GM23248 (cell line): ENCODE measurements around the gene HMGN1. TPM values are rescaled to one million over a fixed set of nuclear protein-coding genes. Genes with fewer than 3 reads are reported as not detected.
A peak's percentile ranks its signal among the peaks of the same experiment; 100 is the strongest.

ENCODE experiments used
- DNase-seq: peaks from one replicate; pipeline ENCODE4 v3.0.0-alpha.2; 2015
- H2AFZ ChIP-seq: fragments of 200-600 bp; sonication (generic); 2 replicates; pipeline ENCODE4 v1.6.1; 2016; ENCODE audit warnings: antibody characterized with exemption
- H3F3A ChIP-seq: fragments of 200-600 bp; sonication (generic); 2 replicates; pipeline ENCODE4 v1.6.1; 2016; ENCODE audit warnings: mild to moderate bottlenecking, antibody characterized with exemption, mixed run types; ENCODE audit not compliant: insufficient read depth
- H3K27ac ChIP-seq: fragments of 200-600 bp; sonication (generic); 2 replicates; pipeline ENCODE4 v1.5.1; 2016; ENCODE audit warnings: mild to moderate bottlenecking
- H3K27me3 ChIP-seq: fragments of 200-600 bp; sonication (generic); replicated peaks from 2 replicates; pipeline ENCODE4 v1.6.1; 2016; ENCODE audit warnings: mild to moderate bottlenecking; ENCODE audit not compliant: insufficient read depth
- H3K36me3 ChIP-seq: fragments of 200-600 bp; sonication (generic); 2 replicates; pipeline ENCODE4 v1.6.1; 2016; ENCODE audit warnings: low read depth, mild to moderate bottlenecking
- H3K4me1 ChIP-seq: fragments of 200-600 bp; sonication (generic); 2 replicates; pipeline ENCODE4 v1.6.1; 2016; ENCODE audit warnings: mild to moderate bottlenecking; ENCODE audit not compliant: insufficient read depth
- H3K4me2 ChIP-seq: fragments of 200-600 bp; sonication (generic); one replicate; pipeline ENCODE4 v1.6.1; 2016; ENCODE audit warnings: mild to moderate bottlenecking; ENCODE audit not compliant: unreplicated experiment
- H3K4me3 ChIP-seq: fragments of 200-600 bp; sonication (generic); 2 replicates; pipeline ENCODE4 v1.5.1; 2016; ENCODE audit warnings: mild to moderate bottlenecking
- H3K79me2 ChIP-seq: fragments of 200-600 bp; sonication (generic); 2 replicates; pipeline ENCODE4 v1.6.1; 2016; ENCODE audit warnings: mild to moderate bottlenecking; ENCODE audit not compliant: insufficient read depth
- H3K9ac ChIP-seq: fragments of 200-600 bp; sonication (generic); 2 replicates; pipeline ENCODE4 v1.6.1; 2016; ENCODE audit warnings: mild to moderate bottlenecking
- H3K9me2 ChIP-seq: fragments of 200-600 bp; sonication (generic); 2 replicates; pipeline ENCODE4 v1.6.1; 2016; ENCODE audit warnings: mixed run types, mild to moderate bottlenecking, moderate library complexity; ENCODE audit not compliant: insufficient read depth
- H3K9me3 ChIP-seq: fragments of 200-600 bp; sonication (generic); one replicate; pipeline ENCODE4 v1.6.1; 2017; ENCODE audit warnings: low read depth
- H4K20me1 ChIP-seq: fragments of 200-600 bp; sonication (generic); 2 replicates; pipeline ENCODE4 v1.6.0; 2016; ENCODE audit not compliant: insufficient read depth
- EZH2 ChIP-seq: fragments of 200-600 bp; sonication (generic); IDR thresholded peaks from 2 replicates; pipeline ENCODE4 v1.6.1; 2018; ENCODE audit warnings: antibody characterized with exemption, mild to moderate bottlenecking; ENCODE audit not compliant: insufficient read depth, poor library complexity, severe bottlenecking
- EZH2phosphoT487 ChIP-seq: fragments of 200-600 bp; sonication (generic); IDR thresholded peaks from 2 replicates; pipeline ENCODE4 v1.6.1; 2018; ENCODE audit warnings: antibody characterized with exemption, moderate library complexity, mild to moderate bottlenecking, low read depth; ENCODE audit not compliant: insufficient read depth
- WGBS, 2 experiments: methylation state at CpG; one replicate each; pipeline ENCODE4 v1.1.6; 2015 to 2017; ENCODE audit warnings: low lambda C conversion rate in 2 of 2, low coverage in 1 of 2; ENCODE audit errors: missing lambda C conversion rate in 2 of 2; 5-methylcytosine and 5-hydroxymethylcytosine counted together
- in situ Hi-C: fragments of 300-500 bp; cut with MboI; formaldehyde crosslinking; loops from 2 replicates; pipeline ENCODE4 v1.15.0; 2020
- polyA plus RNA-seq: library from polyadenylated mRNA; unstranded; fragments of >200 nt; fragmentation: Nextera tagmentation; extraction: Ambion mirVana; gene quantifications from 2 replicates; pipeline ENCODE4 v1.2.1, GENCODE V29; 2016
- total RNA-seq: library from RNA; depleted of rRNA; stranded (reverse); fragments of >200 nt; shearing (Covaris generic); gene quantifications from 2 replicates; pipeline ENCODE4 v1.2.3, GENCODE V29; 2014

The HMGN1 gene
- total and polyA plus RNA-seq, 2 experiments from 2014 or later = 192 to 349 TPM

GRCh38 chr21:39315603-39316445 lies 33.1 kb downstream of the HMGN1 start:
- WGBS, 2 experiments = 65% methylated on average over 9 of the region's 9 CpGs
- Histone ChIP-seq H3F3A (peaks cover 33% of the 10 kb centered on the region), H3K4me3 (no peak overlapping the region), H3K9ac (no peak overlapping the region), H3K27me3 (no peaks in the 10 kb centered on the region), H3K4me1 (peaks cover 33% of the 10 kb centered on the region), H3K36me3 (0 out of 2 replicates have a peak, but pooled peaks cover 6% of the 10 kb centered on the region), H3K79me2 (peaks cover 14% of the 10 kb centered on the region), H3K4me2 (no peak overlapping the region), H3K9me2 (no peaks in the 10 kb centered on the region), H2AFZ (no peak overlapping the region), H3K27ac (no peak overlapping the region), H3K9me3 (no peaks in the 10 kb centered on the region), H4K20me1 (no peaks in the 10 kb centered on the region)
- in situ Hi-C loops = no loop called here
- peak; percentile 19 for DNase-seq
- TF ChIP-seq EZH2 (no peak), EZH2phosphoT487 (no peak)

GRCh38 chr21:39314143-39315027 lies 34.5 kb downstream of the HMGN1 start:
- no peaks in the 10 kb centered on the region for H3K27me3 ChIP-seq
- 5% methylated on average over 43 of the region's 43 CpGs for WGBS, 2 experiments
- peak overlapping the region; percentile 79 for H3K4me3 ChIP-seq
- in situ Hi-C loops = no loop called here
- peak overlapping the region; percentile 93 for H3K4me2 ChIP-seq
- H3K9me3 ChIP-seq = no peaks in the 10 kb centered on the region
- no peaks in the 10 kb centered on the region for H3K9me2 ChIP-seq
- peak overlapping the region; percentile 89 for H3K27ac ChIP-seq
- peaks cover 6% of the 10 kb centered on the region; the same call in 1 of the 2 replicates for H3K36me3 ChIP-seq
- peaks cover 29% of the 10 kb centered on the region for H3F3A ChIP-seq
- peaks cover 29% of the 10 kb centered on the region for H3K79me2 ChIP-seq
- peak overlapping the region; percentile 89 for H2AFZ ChIP-seq
- peak; percentile 86 for DNase-seq
- H4K20me1 ChIP-seq = no peaks in the 10 kb centered on the region
- H3K4me1 ChIP-seq = peaks cover 22% of the 10 kb centered on the region
- H3K9ac ChIP-seq = peak overlapping the region; percentile 92
- TF ChIP-seq EZH2phosphoT487 (no peak), EZH2 (no peak)

GRCh38 chr21:39313571-39314142 lies 35.2 kb downstream of the HMGN1 start, which contains the start of gene BRWD1:
TSS of gene BRWD1 (minus strand) at chr21:39313632. CDS start at chr21:39313491, 141 bp downstream.
- Histone ChIP-seq H4K20me1 (no peaks in the 10 kb centered on the region), H3K4me3 (peak within 1 kb of the TSS; percentile 79), H3K9me3 (no peaks in the 10 kb centered on the region), H3F3A (peaks cover 22% of the 10 kb centered on the region), H3K27ac (peak within 1 kb of the TSS; percentile 89), H3K27me3 (no peaks in the 10 kb centered on the region), H3K4me1 (peaks cover 15% of the 10 kb centered on the region), H2AFZ (peak within 1 kb of the TSS; percentile 89), H3K79me2 (peaks cover 36% of the 10 kb centered on the region), H3K9me2 (no peaks in the 10 kb centered on the region), H3K36me3 (peaks cover 6% of the 10 kb centered on the region; the same call in 1 of the 2 replicates), H3K9ac (peak within 1 kb of the TSS; percentile 92), H3K4me2 (peak within 1 kb of the TSS; percentile 93)
- in situ Hi-C loops = no loop called here
- TF ChIP-seq EZH2 (no peak), EZH2phosphoT487 (no peak)
- WGBS, 2 experiments = 1 to 2% methylated on average over 48 to 64 of the region's 78 CpGs
- DNase-seq = peak; percentile 91

- Histone ChIP-seq H3K36me3 (peaks cover 9% of the 10 kb centered on the region; the same call in 1 of the 2 replicates), H3K9ac (peak overlapping the region; percentile 92), H4K20me1 (no peaks in the 10 kb centered on the region), H3K9me2 (no peaks in the 10 kb centered on the region), H3K4me1 (peaks cover 15% of the 10 kb centered on the region), H3K4me2 (peak overlapping the region; percentile 93), H2AFZ (peak overlapping the region; percentile 89; the same call in 1 of the 2 replicates), H3F3A (peaks cover 22% of the 10 kb centered on the region), H3K27me3 (no peaks in the 10 kb centered on the region), H3K9me3 (no peaks in the 10 kb centered on the region), H3K4me3 (peak overlapping the region; percentile 79), H3K79me2 (peaks cover 41% of the 10 kb centered on the region), H3K27ac (peak overlapping the region; percentile 89)
- in situ Hi-C loops = no loop called here
- DNase-seq = no peak
- TF ChIP-seq EZH2phosphoT487 (no peak), EZH2 (no peak)
- 1 to 4% methylated on average over 11 to 52 of the region's 71 CpGs for WGBS, 2 experiments
Measured at GRCh38 chr21:39313042-39313570, 35.8 kb downstream of the HMGN1 start.
